K562 (cell line): ENCODE measurements around the gene ADARB2. TPM values are rescaled to one million over a fixed set of nuclear protein-coding genes. Genes with fewer than 3 reads are reported as not detected.

Source experiments
- ATAC-seq: fragments of 200-7000 bp; cut with Tn5 transposase; 3 replicates; pipeline ENCODE4 v1.9.1; 2020; ENCODE audit warnings: moderate library complexity
- BruUV-seq: library from RNA; stranded (reverse); fragments of 400-500 nt; replicated peaks from 2 replicates; lab custom pipeline; 2021; lab: Mats Ljungman, UMichigan
- CTCF ChIA-PET: fragments of 300-600 bp; formaldehyde crosslinking; extraction: SDS; loops from one replicate; lab custom pipeline; 2021; ENCODE audit warnings: low intra/inter-chr PET ratio; lab: Yijun Ruan, JAX
- POLR2A ChIA-PET: fragments of 300-600, 350-650 bp; sonication (Branson Sonifier 250); formaldehyde crosslinking; extraction: SDS; loops from one replicate; lab custom pipeline; 2021; ENCODE audit warnings: antibody characterized with exemption, inconsistent platforms; lab: Yijun Ruan, JAX
- DNase-seq, 4 experiments: peaks; one replicate each; pipeline versions ENCODE4 v3.0.0 to v3.0.0-alpha.2; 2011 to 2018; ENCODE audit warnings: low spot score in 3 of 4, mixed read lengths in 3 of 4; ENCODE audit errors: extremely low read depth in 1 of 4
- FAIRE-seq: peaks from 2 replicates; lab custom pipeline; 2011; peaks lifted over from hg19 to GRCh38; lab: Jason Lieb, UNC
- H2AFZ ChIP-seq: 2 replicates; pipeline ENCODE4 v1.6.0; 2011; ENCODE audit warnings: low read depth, low read length, control low read depth, inconsistent platforms
- H3K27ac ChIP-seq: fragments of 200-600 bp; 3 replicates; pipeline ENCODE4 v1.8.0; 2011; ENCODE audit warnings: low read depth, mild to moderate bottlenecking, control low read depth, inconsistent platforms, low read length, moderate library complexity, mixed read lengths; ENCODE audit errors: extremely low read depth
- H3K27me3 ChIP-seq, 2 experiments: fragments of 300-600 bp in 1 of 2; 2 replicates in 1 of 2; 3 replicates in 1 of 2; pipeline versions ENCODE4 v1.6.0 to v1.8.0; 2011; ENCODE audit warnings: inconsistent platforms in 2 of 2, low read length in 2 of 2, mild to moderate bottlenecking in 1 of 2, mixed read lengths in 1 of 2, moderate library complexity in 1 of 2; ENCODE audit not compliant: control insufficient read depth in 2 of 2, insufficient read depth in 2 of 2
- H3K36me3 ChIP-seq: fragments of 300-600 bp; 3 replicates; pipeline ENCODE4 v1.8.0; 2011; ENCODE audit warnings: mild to moderate bottlenecking, low read length, inconsistent platforms; ENCODE audit not compliant: control insufficient read depth, insufficient read depth
- H3K4me1 ChIP-seq, 2 experiments: fragments of 200-600 bp in 1 of 2; replicated peaks in 1 of 2; 2 replicates in 1 of 2; 3 replicates in 1 of 2; pipeline versions ENCODE4 v1.5.1 to v1.8.0; 2011; ENCODE audit warnings: inconsistent platforms in 2 of 2, low read length in 2 of 2, mild to moderate bottlenecking in 1 of 2, mixed read lengths in 1 of 2, moderate library complexity in 1 of 2; ENCODE audit not compliant: control insufficient read depth in 2 of 2, insufficient read depth in 2 of 2
- H3K4me2 ChIP-seq: 2 replicates; pipeline ENCODE4 v1.6.1; 2011; ENCODE audit warnings: low read length, control low read depth, inconsistent platforms, mixed read lengths; ENCODE audit not compliant: insufficient read depth
- H3K4me3 ChIP-seq: fragments of 200-600 bp; sonication (generic), shearing (Covaris generic); 2 replicates; pipeline ENCODE4 v1.5.1; 2016; ENCODE audit warnings: control low read depth, inconsistent platforms
- H3K79me2 ChIP-seq: fragments of 200-600 bp; 3 replicates; pipeline ENCODE4 v1.8.0; 2011; ENCODE audit warnings: low read length, inconsistent platforms; ENCODE audit not compliant: control insufficient read depth, insufficient read depth
- H3K9ac ChIP-seq, 2 experiments: 2 replicates each; pipeline versions ENCODE4 v1.6.0 to v1.6.1; 2011; ENCODE audit warnings: low read depth in 2 of 2, low read length in 2 of 2, control low read depth in 1 of 2, inconsistent platforms in 1 of 2, mild to moderate bottlenecking in 1 of 2, mixed read lengths in 1 of 2; ENCODE audit not compliant: insufficient read depth in 1 of 2
- H3K9me1 ChIP-seq: one replicate; pipeline ENCODE4 v1.6.0; 2011; ENCODE audit warnings: inconsistent platforms, mild to moderate bottlenecking, low read length, moderate library complexity; ENCODE audit not compliant: control insufficient read depth, insufficient read depth
- H3K9me3 ChIP-seq: replicated peaks from 2 replicates; pipeline ENCODE4 v1.5.1; 2011; ENCODE audit warnings: low read depth, low read length, inconsistent platforms; ENCODE audit not compliant: control insufficient read depth, insufficient read depth
- H4K20me1 ChIP-seq: replicated peaks from 2 replicates; pipeline ENCODE4 v1.6.1; 2011; ENCODE audit warnings: low read length, inconsistent platforms, mixed read lengths; ENCODE audit not compliant: control insufficient read depth, insufficient read depth
- ARID1B ChIP-seq: fragments of 450-650 bp; IDR thresholded peaks from 2 replicates; pipeline ENCODE4 v1.6.1; 2016; ENCODE audit warnings: antibody characterized with exemption, mild to moderate bottlenecking, inconsistent platforms
- ARID3A ChIP-seq: IDR thresholded peaks from 2 replicates; pipeline ENCODE4 v1.6.1; 2012; ENCODE audit warnings: low read depth, low read length, improper control_type of control experiment, borderline replicate concordance
- CXXC5 ChIP-seq: fragments of 250-450 bp; sonication (Bioruptor Pico); IDR thresholded peaks from 2 replicates; pipeline ENCODE4 v1.8.0; 2022; ENCODE audit warnings: inconsistent platforms, mild to moderate bottlenecking, moderate library complexity
- E2F8 ChIP-seq: fragments of 450-650 bp; IDR thresholded peaks from 2 replicates; pipeline ENCODE4 v1.7.1; 2018; ENCODE audit warnings: mild to moderate bottlenecking, low read depth; ENCODE audit not compliant: partially characterized antibody
- EHMT2 ChIP-seq: fragments of 450-650 bp; IDR thresholded peaks from 2 replicates; pipeline ENCODE4 v1.6.1; 2018; ENCODE audit warnings: antibody characterized with exemption
- EP300 ChIP-seq: IDR thresholded peaks from 2 replicates; pipeline ENCODE4 v1.6.1; 2012; ENCODE audit warnings: low read length, improper control_type of control experiment
- EP400 ChIP-seq: fragments of 450-650 bp; IDR thresholded peaks from 2 replicates; pipeline ENCODE4 v1.6.1; 2017; ENCODE audit warnings: antibody characterized with exemption, mild to moderate bottlenecking, moderate library complexity
- HMG20B ChIP-seq: fragments of 250-450 bp; sonication (Bioruptor Pico); IDR thresholded peaks from 2 replicates; pipeline ENCODE4 v1.5.0; 2021; ENCODE audit warnings: mild to moderate bottlenecking
- HMGXB4 ChIP-seq: sonication (generic); formaldehyde crosslinking; IDR thresholded peaks from 2 replicates; pipeline ENCODE4 v1.8.1; 2023; ENCODE audit warnings: mild to moderate bottlenecking, missing genetic modification reagents
- IRF1 ChIP-seq: sonication (generic); formaldehyde crosslinking; IDR thresholded peaks from 2 replicates; pipeline ENCODE4 v1.8.0; 2022; ENCODE audit warnings: missing genetic modification reagents, mild to moderate bottlenecking, borderline replicate concordance
- MAZ ChIP-seq, 2 experiments: fragments of 450-650 bp in 1 of 2; sonication (generic) in 1 of 2; formaldehyde crosslinking; IDR thresholded peaks in 1 of 2; conservative IDR thresholded peaks in 1 of 2; 2 replicates each; pipeline versions ENCODE4 v1.4.0 to v1.5.0; 2020; ENCODE audit warnings: mild to moderate bottlenecking in 1 of 2, missing genetic modification reagents in 1 of 2
- SRF ChIP-seq, 2 experiments: fragments of 250-450, 450-650 bp in 1 of 2; sonication (Bioruptor Pico) in 1 of 2; sonication (generic) in 1 of 2; formaldehyde crosslinking; IDR thresholded peaks; 2 replicates each; pipeline versions ENCODE4 v1.5.0 to v1.5.1; 2020 to 2022; ENCODE audit warnings: mild to moderate bottlenecking in 1 of 2, missing genetic modification reagents in 1 of 2
- XRCC3 ChIP-seq: fragments of 450-650 bp; IDR thresholded peaks from 2 replicates; pipeline ENCODE4 v1.6.1; 2017; ENCODE audit warnings: mild to moderate bottlenecking, moderate library complexity
- ZFP1 ChIP-seq: fragments of 450-650 bp; formaldehyde crosslinking; IDR thresholded peaks from 2 replicates; pipeline ENCODE4 v1.4.0; 2020; ENCODE audit warnings: mild to moderate bottlenecking, mixed read lengths
- ZSCAN29 ChIP-seq: fragments of 450-650 bp; IDR thresholded peaks from 2 replicates; pipeline ENCODE4 v1.6.1; 2017
- WGBS: fragments of 100-300 bp; shearing (Covaris generic); methylation state at CpG from one replicate; pipeline ENCODE4 v1.1.6; 2016; ENCODE audit warnings: low coverage, mixed read lengths; ENCODE audit not compliant: insufficient coverage; ENCODE audit errors: missing lambda C conversion rate; 5-methylcytosine and 5-hydroxymethylcytosine counted together
- in situ Hi-C: fragments of 300-500 bp; cut with MboI; formaldehyde crosslinking; loops from 4 replicates; pipeline ENCODE4 v1.15.0; 2018; ENCODE audit warnings: inconsistent platforms, mixed read lengths
- intact Hi-C: fragments of 100-400 bp; cut with micrococcal nuclease; formaldehyde crosslinking; loops from 2 replicates; pipeline ENCODE4 v1.14.2; 2022
- polyA plus RNA-seq, 8 experiments: library from polyadenylated mRNA; depleted of rRNA in 4 of 8; stranded (reverse) in 5 of 8; unstranded in 3 of 8; fragments of >200 nt; fragmentation: Nextera tagmentation in 2 of 8; fragmentation: Illumina TruSeq in 1 of 8; extraction: Ambion mirVana in 2 of 8; extraction: Trizol in 1 of 8; gene quantifications; 2 replicates each; pipeline versions ENCODE4 v1.2.1 to v1.2.3, GENCODE V29; 2011 to 2014; ENCODE audit warnings: inconsistent platforms in 1 of 8, missing spikeins in 1 of 8
- total RNA-seq, 7 experiments: library from RNA; depleted of rRNA in 6 of 7; stranded (reverse); fragments of >200 nt in 6 of 7; fragmentation: Illumina TruSeq in 2 of 7; extraction: Trizol in 2 of 7; gene quantifications; 2 replicates each; pipeline versions ENCODE4 v1.2.1 to v1.2.3, GENCODE V29; 2011 to 2021; ENCODE audit warnings: low replicate concordance in 1 of 7

ADARB2 gene
- total and polyA plus RNA-seq, 9 of the 15 experiments (the other 6 are each of a cell fraction or from before 2014, with no cell fraction given): not detected

GRCh38 chr10:1729751-1730150 is 7.6 kb downstream of the ADARB2 start:
- ATAC-seq (no peak), DNase-seq (no peak), FAIRE-seq (no peak)
- WGBS: 0% methylated on average over 3 of the region's 3 CpGs
- no peak overlapping the region for H3K4me2 ChIP-seq
- H3K79me2 ChIP-seq: no peaks in the 10 kb centered on the region
- H3K36me3 ChIP-seq: no peaks in the 10 kb centered on the region
- H3K9ac ChIP-seq: no peak overlapping the region
- ChIA-PET CTCF (no interaction called here), POLR2A (no interaction called here)
- no peak overlapping the region for H3K27ac ChIP-seq
- in situ Hi-C loops (no loop called here), intact Hi-C loops (no loop called here)
- no peaks in the 10 kb centered on the region for H3K9me3 ChIP-seq
- H4K20me1 ChIP-seq: no peaks in the 10 kb centered on the region
- H3K4me1 ChIP-seq: no peaks in the 10 kb centered on the region
- peaks cover 21 to 25% of the 10 kb centered on the region in 2 experiments for H3K27me3 ChIP-seq
- no peaks in the 10 kb centered on the region for H3K9me1 ChIP-seq
- no TSS peak for BruUV-seq
- H2AFZ ChIP-seq: no peak overlapping the region
- no peak overlapping the region for H3K4me3 ChIP-seq
- TF ChIP-seq E2F8 (no peak), XRCC3 (no peak), EHMT2 (no peak), EP300 (no peak), ZFP1 (CRISPR knock-in tag) (no peak), ARID1B (no peak), HMG20B (CRISPR knock-in tag) (no peak), HMGXB4 (CRISPR knock-in tag) (no peak), MAZ (CRISPR knock-in tag; conservative IDR thresholded peaks at IDR 0.05 in 1 of 2, IDR thresholded peaks at IDR 0.05 in 1 of 2) (no peak), EP400 (no peak), SRF (CRISPR knock-in tag; IDR thresholded peaks at IDR 0.05) (no peak), IRF1 (CRISPR knock-in tag) (no peak), CXXC5 (no peak), ARID3A (no peak), ZSCAN29 (no peak)
